Nucleus accumbens (tissue), 56 donors: ENCODE results near the gene SETSIP.
"Not testable (repeated sequence)": the region's sequence is repeated elsewhere in the genome, so short reads cannot be mapped to it uniquely, and the experiment has no call there.

Experiments
- DNase-seq, 56 donors: peaks; one replicate each; lab custom pipeline; 2025; lab: John Stamatoyannopoulos, UW

Gene SETSIP

GRCh38 chr1:92065042-92065441 lies 10.2 kb downstream of the SETSIP start:
- no peak for DNase-seq

DNA sequence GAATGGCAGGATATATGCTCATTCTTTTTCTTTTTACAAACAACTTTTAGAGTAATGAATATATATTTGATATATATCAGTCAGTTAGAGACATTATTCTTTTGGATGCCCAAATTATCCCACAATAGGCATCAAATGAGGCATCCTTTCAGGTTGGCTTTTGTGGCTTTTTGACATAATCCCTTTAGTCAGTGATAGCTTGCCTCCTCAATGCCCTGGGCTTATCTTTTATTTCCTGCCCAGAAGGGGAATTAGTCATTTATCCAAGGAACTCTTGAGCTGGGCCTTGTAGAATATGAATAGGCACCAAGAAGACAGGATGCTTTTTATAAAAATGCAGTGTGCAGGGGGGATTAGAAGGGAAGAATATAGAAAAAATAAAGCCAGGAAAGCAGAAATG lies 23.3 kb downstream of the SETSIP start:
- no peak for DNase-seq

DNA sequence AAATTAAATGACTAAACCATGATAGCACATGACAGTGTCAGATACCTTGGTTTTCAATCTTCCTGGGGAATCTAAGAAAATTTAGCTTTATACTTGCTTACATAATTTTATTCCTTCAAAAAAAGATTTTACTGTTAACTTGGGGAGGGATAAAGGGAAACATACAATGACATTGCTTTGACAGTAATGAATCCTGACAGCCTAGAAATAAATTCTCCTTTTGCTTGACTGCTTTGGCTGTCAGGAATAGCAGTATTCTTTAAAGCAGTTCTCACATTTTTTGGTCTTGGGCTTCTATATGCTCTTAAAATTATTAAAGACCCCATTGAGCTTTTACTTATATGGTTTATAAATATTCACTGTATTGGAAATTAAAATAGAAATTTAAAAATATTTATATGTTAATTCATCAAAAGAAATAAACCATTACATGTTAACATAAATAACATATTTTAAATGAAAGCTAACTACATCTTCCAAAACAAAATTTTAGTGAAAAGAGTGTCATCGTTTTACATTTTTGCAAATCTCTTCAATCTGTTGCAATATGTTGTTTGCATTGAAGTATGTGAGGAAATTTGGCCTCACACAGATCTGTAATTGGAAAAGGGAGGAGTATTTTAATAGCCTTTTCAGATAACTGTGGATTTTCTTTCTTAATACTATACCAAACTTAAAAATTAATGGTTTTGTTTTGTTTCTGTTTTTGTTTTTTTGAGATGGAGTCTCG lies 29.3 kb downstream of the SETSIP start:
- no peak for DNase-seq

DNA sequence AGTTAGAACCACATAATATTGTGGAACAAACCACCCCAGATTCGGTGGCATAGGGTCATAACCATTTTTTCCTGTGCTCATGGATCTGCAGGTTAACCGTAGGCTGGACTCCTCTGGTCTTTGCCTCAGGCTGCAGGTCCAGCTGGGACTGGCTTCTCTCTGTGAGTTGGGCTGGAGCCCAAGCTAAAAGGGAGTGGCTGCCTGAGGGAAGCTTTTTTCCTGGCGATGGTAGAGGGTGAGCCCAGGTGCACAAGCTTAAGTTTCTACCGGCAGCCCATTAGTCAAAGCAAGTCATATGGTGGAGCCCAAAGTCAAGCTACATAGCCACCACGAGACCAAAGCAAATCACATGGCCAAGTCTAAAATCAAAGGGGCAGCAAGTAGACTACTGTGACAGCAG lies 31.6 kb downstream of the SETSIP start:
- no peak for DNase-seq

DNA sequence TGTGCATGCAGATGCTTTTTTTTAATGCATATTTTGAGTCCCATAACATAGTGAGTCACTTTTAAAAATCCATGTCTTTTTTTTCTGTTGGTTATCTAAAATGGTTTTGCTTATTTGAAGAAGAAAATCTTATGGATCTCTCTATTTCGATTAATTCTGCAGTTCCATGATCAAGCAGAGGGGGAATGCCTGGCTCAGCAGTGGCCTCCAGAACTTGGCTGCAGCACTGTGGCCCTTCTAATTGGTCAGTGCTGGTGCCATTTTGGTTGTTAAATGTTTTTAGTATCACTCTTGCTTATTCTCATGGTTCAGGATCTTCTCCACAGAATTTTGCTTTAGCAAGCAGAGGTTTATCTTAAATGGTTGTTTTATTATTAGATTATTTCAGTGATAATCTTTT lies 34.2 kb downstream of the SETSIP start:
- DNase-seq: no peak

GRCh38 chr1:92038695-92039346 lies 36.4 kb downstream of the SETSIP start:
- no peak for DNase-seq

DNA sequence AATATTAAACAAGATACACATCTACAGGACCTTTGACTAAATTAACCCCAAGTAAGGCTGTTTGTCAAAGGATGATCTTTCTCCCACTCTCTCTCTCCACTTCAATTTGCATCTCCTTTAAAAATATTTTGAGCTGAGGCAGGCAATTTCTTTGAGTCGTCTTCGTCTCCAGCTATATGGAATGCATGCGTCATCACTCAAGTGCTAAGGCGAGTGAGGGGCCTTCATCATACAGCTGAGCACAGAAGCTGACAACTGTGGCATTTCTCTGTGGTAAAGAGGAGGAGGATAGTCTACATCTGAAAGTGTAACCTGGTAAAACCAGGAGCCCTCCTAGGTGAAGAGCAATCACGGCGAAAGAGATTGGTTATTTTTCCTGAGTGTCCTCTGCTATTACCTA lies 37.8 kb downstream of the SETSIP start:
- no peak for DNase-seq

DNA sequence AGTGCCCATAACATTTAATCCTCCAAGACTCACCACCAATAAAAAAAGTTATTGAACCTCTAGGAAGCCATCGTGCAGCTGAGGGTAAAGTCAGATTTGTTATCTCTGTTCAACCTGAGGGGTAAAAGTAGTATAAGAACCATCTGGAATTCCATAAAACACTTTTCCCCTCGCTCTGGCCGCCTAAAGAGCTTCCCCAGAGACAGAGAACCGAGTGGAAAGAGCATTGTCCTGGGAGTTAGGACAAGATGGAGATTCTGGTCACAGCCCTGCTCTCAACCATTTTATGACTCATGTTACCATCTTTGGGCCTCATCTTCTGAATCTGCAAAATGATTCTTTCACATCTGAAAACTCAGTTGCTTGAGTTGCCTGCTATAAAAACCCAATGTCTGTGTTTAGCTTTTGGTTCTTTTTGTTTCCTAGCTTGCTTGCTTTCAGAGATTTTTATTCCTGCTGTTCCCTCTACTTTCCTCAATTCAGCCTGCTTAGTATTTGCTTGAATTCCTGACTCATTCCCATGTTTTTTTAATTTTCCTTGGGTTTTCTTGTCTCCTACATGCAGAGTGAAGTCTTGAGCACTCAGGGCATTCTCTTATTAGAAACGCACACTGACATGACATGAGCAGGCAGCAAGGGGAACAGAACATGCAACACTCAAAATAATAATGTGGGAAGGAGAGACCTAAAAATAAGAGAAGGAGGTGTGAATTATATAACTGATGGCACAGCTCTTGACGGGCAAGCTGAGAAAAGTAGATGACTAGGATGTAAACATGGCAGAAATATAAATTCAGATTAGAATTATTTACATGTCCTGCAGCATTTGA lies 43.7 kb downstream of the SETSIP start:
- peak in 12 of 56 donors; percentile 5 to 48 (median 18) for DNase-seq

GRCh38 chr1:92030656-92031107 lies 44.5 kb downstream of the SETSIP start:
- peak in 11 of 56 donors; percentile 1 to 36 (median 12) for DNase-seq

DNA sequence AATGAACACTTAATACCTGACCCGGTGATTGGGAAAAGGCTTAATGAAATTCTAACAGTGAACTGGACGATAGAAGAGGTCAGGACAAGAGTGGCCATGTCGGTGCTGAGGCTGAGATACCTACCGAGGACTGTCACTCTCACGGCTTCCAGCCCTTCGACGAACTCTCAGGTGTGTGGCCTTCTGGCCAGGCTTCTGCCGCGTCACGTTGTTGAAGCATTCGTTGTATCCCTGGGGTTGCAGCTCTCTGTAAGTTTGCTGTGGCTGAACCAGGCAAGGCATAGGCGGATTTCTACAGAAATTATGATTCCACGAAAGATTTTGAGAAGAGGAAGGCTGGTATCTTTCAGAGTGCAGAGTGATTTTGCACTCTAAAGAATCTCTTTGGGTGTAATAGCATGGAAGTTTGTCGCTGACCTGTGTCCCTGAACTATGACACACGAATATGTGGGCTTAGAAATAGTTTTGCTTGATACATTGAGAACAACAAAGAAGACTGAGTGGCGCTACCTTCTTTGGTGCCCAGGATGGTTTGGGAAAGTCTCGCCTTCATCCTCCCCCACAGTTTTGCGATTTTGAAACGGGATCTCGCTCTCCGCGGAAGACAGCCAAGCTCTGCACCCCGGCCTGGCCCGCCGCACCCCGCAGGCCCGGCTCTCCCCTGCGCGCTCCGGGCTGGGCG lies 45.8 kb downstream of the SETSIP start:
- DNase-seq: peak in 6 of 56 donors; percentile 2 to 43 (median 16)

- DNase-seq: no peak
Measured at GRCh38 chr1:92026806-92027205, 48.4 kb downstream of the SETSIP start.

GRCh38 chr1:92026042-92026441 lies 49.2 kb downstream of the SETSIP start:
- not testable (repeated sequence) for DNase-seq
